NCI-H2227 (cell line): ENCODE data around the gene ANKRD29.
A peak's percentile ranks its signal among the peaks of the same experiment; 100 is the strongest.

ENCODE experiments used
- DNase-seq: peaks from one replicate; lab custom pipeline; 2025; ENCODE audit not compliant: unreplicated experiment; lab: John Stamatoyannopoulos, UW

Gene ANKRD29

GRCh38 chr18:23688528-23688927 is 25.8 kb upstream of the ANKRD29 start:
- DNase-seq, result no peak

- DNase-seq, result no peak
Measured at GRCh38 chr18:23684515-23685197, 21.9 kb upstream of the ANKRD29 start.

- no peak for DNase-seq
Measured at GRCh38 chr18:23683671-23684070, 21.0 kb upstream of the ANKRD29 start.

- DNase-seq, result no peak
Measured at GRCh38 chr18:23683155-23683554, 20.4 kb upstream of the ANKRD29 start.

- no peak for DNase-seq
Measured at GRCh38 chr18:23682472-23682871, 19.8 kb upstream of the ANKRD29 start.

GRCh38 chr18:23682045-23682444 is 19.3 kb upstream of the ANKRD29 start:
- no peak for DNase-seq

GRCh38 chr18:23675896-23676295 is 13.2 kb upstream of the ANKRD29 start:
- DNase-seq, result no peak

- no peak for DNase-seq
Measured at GRCh38 chr18:23675236-23675635, 12.5 kb upstream of the ANKRD29 start.

- DNase-seq, result no peak
Measured at GRCh38 chr18:23673725-23674124, 11.0 kb upstream of the ANKRD29 start.

GRCh38 chr18:23671564-23671963 is 8.9 kb upstream of the ANKRD29 start:
- no peak for DNase-seq

GRCh38 chr18:23669804-23670405 is 7.2 kb upstream of the ANKRD29 start:
- no peak for DNase-seq

- DNase-seq, result no peak
Measured at GRCh38 chr18:23669202-23669766, 6.6 kb upstream of the ANKRD29 start.

GRCh38 chr18:23668731-23669130 is 6.0 kb upstream of the ANKRD29 start:
- DNase-seq, result no peak

- DNase-seq, result no peak
Measured at GRCh38 chr18:23667114-23667513, 4.4 kb upstream of the ANKRD29 start.

- DNase-seq, result no peak
Measured at GRCh38 chr18:23664674-23665073, 2.0 kb upstream of the ANKRD29 start.

- DNase-seq, result no peak
Measured at GRCh38 chr18:23661735-23662308, 889 bp downstream of the ANKRD29 start.

- DNase-seq, result no peak
Measured at GRCh38 chr18:23658285-23658684, 4.4 kb downstream of the ANKRD29 start.

GRCh38 chr18:23652232-23652631 is 10.5 kb downstream of the ANKRD29 start:
- no peak for DNase-seq

- DNase-seq, result peak; percentile 23
Measured at GRCh38 chr18:23650968-23651927, 11.5 kb downstream of the ANKRD29 start.

- DNase-seq, result no peak
Measured at GRCh38 chr18:23648940-23649607, 13.6 kb downstream of the ANKRD29 start.

GRCh38 chr18:23648456-23648855 is 14.3 kb downstream of the ANKRD29 start:
- DNase-seq, result no peak
